ENCODE results near the gene ATXN10.

- TF ChIP-seq CTCF (conservative IDR thresholded peaks at IDR 0.05): no peak
- no peak for TF ChIP-seq ZFX (IDR thresholded peaks at IDR 0.05)
These were observed 72.1 kb downstream of the ATXN10 start for GRCh38 chr22:45743687-45744086.
